HEK293 (cell line): ENCODE results near the gene PTGIR.

Source experiments
- CTCF ChIA-PET: fragments of 350-600 bp; formaldehyde crosslinking; extraction: SDS; loops from one replicate; lab custom pipeline; 2021; ENCODE audit warnings: antibody characterized with exemption; lab: Yijun Ruan, JAX
- POLR2A ChIA-PET: fragments of 300-600 bp; formaldehyde crosslinking; extraction: SDS; loops from one replicate; lab custom pipeline; 2020; ENCODE audit warnings: antibody characterized with exemption, inconsistent platforms; lab: Yijun Ruan, JAX
- H3K27ac ChIP-seq: fragments of 200-500 bp; sonication (Bioruptor generic); 2 replicates; pipeline ENCODE4 v1.5.1; 2014; ENCODE audit warnings: low read depth, low read length, control low read depth, inconsistent platforms; ENCODE audit errors: extremely low read depth
- H3K36me3 ChIP-seq, 2 experiments: fragments of 200-500 bp in 1 of 2; sonication (Bioruptor generic) in 1 of 2; 1 replicate in 1 of 2; 2 replicates in 1 of 2; pipeline ENCODE4 v1.5.1; 2014 to 2017; ENCODE audit warnings: inconsistent platforms in 2 of 2, low read length in 2 of 2; ENCODE audit not compliant: control insufficient read depth in 2 of 2, insufficient read depth in 1 of 2
- H3K4me1 ChIP-seq: fragments of 200-500 bp; sonication (Bioruptor generic); 2 replicates; pipeline ENCODE4 v1.5.1; 2014; ENCODE audit warnings: mild to moderate bottlenecking, low read length, inconsistent platforms; ENCODE audit not compliant: control insufficient read depth, insufficient read depth
- H3K4me3 ChIP-seq: 2 replicates; pipeline ENCODE4 v1.5.1; 2011; ENCODE audit warnings: low read depth, mild to moderate bottlenecking, control low read depth, low read length, moderate library complexity
- H3K9me3 ChIP-seq: fragments of 200-500 bp; sonication (Bioruptor generic); 2 replicates; pipeline ENCODE4 v1.5.1; 2014; ENCODE audit warnings: low read depth, low read length, inconsistent platforms; ENCODE audit not compliant: control insufficient read depth, insufficient read depth
- EGR2 ChIP-seq: fragments of 450-650 bp; formaldehyde crosslinking; IDR thresholded peaks from 2 replicates; pipeline ENCODE4 v1.5.1; 2016; ENCODE audit warnings: low read depth, missing biosample characterization, missing genetic modification characterization
- ELK4 ChIP-seq: IDR thresholded peaks from 2 replicates; pipeline ENCODE4 v1.6.1; 2011; ENCODE audit warnings: mild to moderate bottlenecking, low read depth, low read length, borderline replicate concordance
- IKZF3 ChIP-seq: fragments of 450-650 bp; IDR thresholded peaks from 2 replicates; pipeline ENCODE4 v1.5.0; 2018; ENCODE audit warnings: missing biosample characterization, mild to moderate bottlenecking, missing genetic modification characterization, moderate library complexity
- KLF8 ChIP-seq: fragments of 450-650 bp; formaldehyde crosslinking; IDR thresholded peaks from 2 replicates; pipeline ENCODE4 v1.5.1; 2016; ENCODE audit warnings: missing biosample characterization, missing genetic modification characterization
- SALL2 ChIP-seq: fragments of 450-650 bp; formaldehyde crosslinking; IDR thresholded peaks from 2 replicates; pipeline ENCODE4 v1.5.0; 2017; ENCODE audit warnings: missing biosample characterization, mild to moderate bottlenecking, missing genetic modification characterization, borderline replicate concordance
- SP2 ChIP-seq: fragments of 450-650 bp; formaldehyde crosslinking; IDR thresholded peaks from 2 replicates; pipeline ENCODE4 v1.5.1; 2016; ENCODE audit warnings: missing biosample characterization, missing genetic modification characterization
- TSHZ1 ChIP-seq: fragments of 450-650 bp; formaldehyde crosslinking; IDR thresholded peaks from 2 replicates; pipeline ENCODE4 v1.5.1; 2016; ENCODE audit warnings: missing biosample characterization, missing genetic modification characterization, borderline replicate concordance
- ZEB2 ChIP-seq: fragments of 450-650 bp; formaldehyde crosslinking; IDR thresholded peaks from 2 replicates; pipeline ENCODE4 v1.5.1; 2016; ENCODE audit warnings: missing biosample characterization, missing genetic modification characterization
- ZFHX2 ChIP-seq: fragments of 450-650 bp; formaldehyde crosslinking; conservative IDR thresholded peaks from 2 replicates; pipeline ENCODE4 v1.5.1; 2016; ENCODE audit warnings: missing biosample characterization, missing genetic modification characterization
- ZNF148 ChIP-seq: fragments of 450-650 bp; formaldehyde crosslinking; IDR thresholded peaks from 2 replicates; pipeline ENCODE4 v1.5.0; 2017; ENCODE audit warnings: missing biosample characterization, missing genetic modification characterization, borderline replicate concordance
- ZNF211 ChIP-seq: fragments of 450-650 bp; formaldehyde crosslinking; IDR thresholded peaks from 2 replicates; pipeline ENCODE4 v1.5.1; 2016; ENCODE audit warnings: low read depth, missing biosample characterization, missing genetic modification characterization
- ZNF350 ChIP-seq: fragments of 450-650 bp; formaldehyde crosslinking; IDR thresholded peaks from 2 replicates; pipeline ENCODE4 v1.5.0; 2017; ENCODE audit warnings: missing biosample characterization, mild to moderate bottlenecking, missing genetic modification characterization
- ZNF391 ChIP-seq: fragments of 450-650 bp; formaldehyde crosslinking; IDR thresholded peaks from 2 replicates; pipeline ENCODE4 v1.5.1; 2016; ENCODE audit warnings: low read depth, missing biosample characterization, missing genetic modification characterization, borderline replicate concordance
- ZNF404 ChIP-seq: fragments of 450-650 bp; formaldehyde crosslinking; IDR thresholded peaks from 2 replicates; pipeline ENCODE4 v1.5.1; 2017; ENCODE audit warnings: missing biosample characterization, missing genetic modification characterization
- ZNF426 ChIP-seq: fragments of 450-650 bp; formaldehyde crosslinking; IDR thresholded peaks from 2 replicates; pipeline ENCODE4 v1.5.1; 2017; ENCODE audit warnings: missing biosample characterization, missing genetic modification characterization, mild to moderate bottlenecking, inconsistent platforms, moderate library complexity
- ZNF514 ChIP-seq: fragments of 450-650 bp; formaldehyde crosslinking; IDR thresholded peaks from 2 replicates; pipeline ENCODE4 v1.5.1; 2016; ENCODE audit warnings: missing biosample characterization, missing genetic modification characterization
- ZNF660 ChIP-seq: fragments of 450-650 bp; IDR thresholded peaks from 2 replicates; pipeline ENCODE4 v1.5.1; 2018; ENCODE audit warnings: missing biosample characterization, mild to moderate bottlenecking, missing genetic modification characterization
- ZNF692 ChIP-seq: fragments of 450-650 bp; formaldehyde crosslinking; IDR thresholded peaks from 2 replicates; pipeline ENCODE4 v1.5.1; 2016; ENCODE audit warnings: missing biosample characterization, missing genetic modification characterization
- ZNF830 ChIP-seq: fragments of 450-650 bp; IDR thresholded peaks from 2 replicates; pipeline ENCODE4 v1.5.0; 2018; ENCODE audit warnings: missing biosample characterization, missing genetic modification characterization, low read depth, mild to moderate bottlenecking, moderate library complexity

The PTGIR gene

GRCh38 chr19:46586294-46586693 lies 38.6 kb downstream of the PTGIR start:
- TF ChIP-seq ZNF426 (no peak), ELK4 (no peak), SALL2 (no peak)
- CTCF ChIA-PET, result interaction anchor here (0.9 to 1.5 kb wide), 4 partner anchors 21 to 57 kb away, joined by 3 to 5 read pairs (median 4); no protein-coding TSS in a partner anchor
- H3K27ac ChIP-seq, result no peak overlapping the region
- H3K36me3 ChIP-seq, result no peaks in the 10 kb centered on the region; a peak in 1 of 3 replicates
- POLR2A ChIA-PET, result no interaction called here
- no peak overlapping the region for H3K4me3 ChIP-seq
- no peaks in the 10 kb centered on the region for H3K4me1 ChIP-seq
- no peaks in the 10 kb centered on the region for H3K9me3 ChIP-seq

GRCh38 chr19:46585539-46585938 lies 39.4 kb downstream of the PTGIR start:
- ChIA-PET POLR2A (no interaction called here), CTCF (interaction anchor here (0.6 to 1.5 kb wide), 7 partner anchors 20 to 1700 kb away, joined by 3 to 5 read pairs (median 4); no protein-coding TSS in a partner anchor)
- H3K4me1 ChIP-seq, result no peaks in the 10 kb centered on the region
- H3K9me3 ChIP-seq, result no peaks in the 10 kb centered on the region
- H3K36me3 ChIP-seq, result no peaks in the 10 kb centered on the region; a peak in 1 of 3 replicates
- no peak overlapping the region for H3K27ac ChIP-seq
- no peak for TF ChIP-seq IKZF3 (tag by site-specific recombination)
- TF ChIP-seq ZNF211 (tag by site-specific recombination), result no peak
- TF ChIP-seq ZNF692 (tag by site-specific recombination), result no peak
- no peak for TF ChIP-seq ZNF350 (tag by site-specific recombination)
- TF ChIP-seq KLF8 (tag by site-specific recombination), result no peak
- TF ChIP-seq ZEB2, result no peak
- TF ChIP-seq ZNF404 (tag by site-specific recombination), result no peak
- TF ChIP-seq ZNF148 (tag by site-specific recombination), result no peak
- no peak for TF ChIP-seq EGR2 (tag by site-specific recombination)
- TF ChIP-seq ZNF660 (tag by site-specific recombination), result no peak
- no peak for TF ChIP-seq SP2
- TF ChIP-seq ZFHX2 (tag by site-specific recombination), result no peak
- TF ChIP-seq ZNF830 (tag by site-specific recombination), result no peak
- TF ChIP-seq, all 188 proteins: peak for 0
- H3K4me3 ChIP-seq, result no peak overlapping the region

GRCh38 chr19:46580247-46580646 lies 44.6 kb downstream of the PTGIR start:
- no peaks in the 10 kb centered on the region for H3K9me3 ChIP-seq
- no peaks in the 10 kb centered on the region; a peak in 1 of 3 replicates for H3K36me3 ChIP-seq
- no peaks in the 10 kb centered on the region for H3K4me1 ChIP-seq
- ChIA-PET CTCF (interaction anchor here (0.7 to 0.8 kb wide), 2 partner anchors 37 to 82 kb away, joined by 3 read pairs; no protein-coding TSS in a partner anchor), POLR2A (no interaction called here)
- H3K27ac ChIP-seq, result no peak overlapping the region
- H3K4me3 ChIP-seq, result no peak overlapping the region
- TF ChIP-seq ZNF514 (tag by site-specific recombination), result no peak
- no peak for TF ChIP-seq ZNF391 (tag by site-specific recombination)
- TF ChIP-seq ZNF660 (tag by site-specific recombination), result no peak
- no peak for TF ChIP-seq KLF8 (tag by site-specific recombination)
- no peak for TF ChIP-seq TSHZ1 (tag by site-specific recombination)
